AG04450 (cell line): Measurements from ENCODE around the gene TGOLN2. TPM values are rescaled to one million over a fixed set of nuclear protein-coding genes. Genes with fewer than 3 reads are reported as not detected.
"Not testable (repeated sequence)": the region's sequence is repeated elsewhere in the genome, so short reads cannot be mapped to it uniquely, and the experiment has no call there.

Experiments used
- CTCF ChIA-PET: fragments of 300-600, 350-600 bp; formaldehyde crosslinking; extraction: SDS; loops from one replicate; lab custom pipeline; 2022; ENCODE audit warnings: antibody characterized with exemption, inconsistent platforms; lab: Charles Lee
- POLR2A ChIA-PET: fragments of 350-600 bp; formaldehyde crosslinking; extraction: SDS; loops from one replicate; lab custom pipeline; 2021; ENCODE audit warnings: antibody characterized with exemption, inconsistent platforms; lab: Yijun Ruan, JAX
- DNase-seq: peaks from one replicate; pipeline ENCODE4 v3.0.0-alpha.2; 2011; ENCODE audit warnings: low read depth, low spot score
- H3K27ac ChIP-seq: one replicate; pipeline ENCODE4 v1.5.1; 2012; ENCODE audit warnings: low read depth, low read length, control low read depth
- H3K27me3 ChIP-seq: one replicate; pipeline ENCODE4 v1.6.0; 2012; ENCODE audit warnings: low read length; ENCODE audit not compliant: control insufficient read depth, insufficient read depth
- H3K4me3 ChIP-seq: 2 replicates; pipeline ENCODE4 v1.5.1; 2011; ENCODE audit warnings: mild to moderate bottlenecking, low read depth, low read length, control low read depth
- H3K9me3 ChIP-seq: 2 replicates; pipeline ENCODE4 v1.5.1; 2012; ENCODE audit warnings: low read length; ENCODE audit not compliant: control insufficient read depth, insufficient read depth
- CTCF ChIP-seq: IDR thresholded peaks from 2 replicates; pipeline ENCODE4 v1.5.1; 2011; ENCODE audit warnings: low read depth, low read length, control low read depth, inconsistent platforms
- polyA plus RNA-seq: library from polyadenylated mRNA; depleted of rRNA; stranded (reverse); fragments of >200 nt; gene quantifications from 2 replicates; pipeline ENCODE4 v1.2.3, GENCODE V29; 2011

TGOLN2 gene
- polyA plus RNA-seq, 1 experiment: 155 TPM

- Histone ChIP-seq H3K27me3 (no peaks in the 10 kb centered on the region), H3K9me3 (no peaks in the 10 kb centered on the region; the same call in 1 of the 2 replicates), H3K4me3 (peak overlapping the region; percentile 82), H3K27ac (no peak overlapping the region)
- POLR2A ChIA-PET: interaction anchor here (0.6 to 1.2 kb wide), 5 partner anchors 10 to 429 kb away, joined by 3 to 6 read pairs (median 3); partner anchors contain the start of gene MAT2A
- no peak for DNase-seq
- CTCF ChIA-PET: interaction anchor here (1.1 to 2.4 kb wide), 2 partner anchors 24 to 226 kb away, joined by 4 to 12 read pairs; no protein-coding TSS in a partner anchor
- TF ChIP-seq CTCF: no peak
Observed at GRCh38 chr2:85324639-85325465, 2.9 kb downstream of the TGOLN2 start.

DNA sequence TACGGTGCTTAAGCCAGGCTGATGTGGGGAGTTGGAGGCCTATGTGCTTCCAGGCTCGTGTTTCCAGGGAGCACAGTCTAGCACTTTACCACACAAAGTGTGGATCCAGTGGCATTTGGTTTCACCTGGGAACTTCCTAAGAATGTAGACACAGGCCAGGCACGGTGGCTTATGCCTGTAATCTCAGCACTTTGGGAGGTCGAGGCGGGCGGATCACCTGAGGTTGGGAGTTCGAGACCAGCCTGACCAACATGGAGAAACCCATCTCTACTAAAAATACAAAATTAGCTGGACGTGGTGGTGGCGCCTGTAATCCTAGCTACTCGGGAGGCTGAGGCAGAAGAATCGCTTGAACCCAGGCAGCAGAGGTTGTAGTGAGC lies 3.8 kb downstream of the TGOLN2 start:
- not testable (repeated sequence) for DNase-seq, H3K9me3 ChIP-seq, H3K4me3 ChIP-seq, H3K27me3 ChIP-seq, H3K27ac ChIP-seq
- ChIA-PET CTCF (interaction anchor here (2.4 kb wide), 1 partner anchor 227 kb away, joined by 12 read pairs; no protein-coding TSS in a partner anchor), POLR2A (interaction anchor here (0.6 to 1.2 kb wide), 3 partner anchors 11 to 429 kb away, joined by 3 to 6 read pairs (median 4); no protein-coding TSS in a partner anchor)

- Histone ChIP-seq H3K27ac (no peak overlapping the region), H3K27me3 (no peaks in the 10 kb centered on the region), H3K4me3 (no peak overlapping the region), H3K9me3 (no peaks in the 10 kb centered on the region; the same call in 1 of the 2 replicates)
- no peak for TF ChIP-seq CTCF
- POLR2A ChIA-PET: interaction anchor here (1.2 kb wide), 1 partner anchor 11 kb away, joined by 3 read pairs; no protein-coding TSS in a partner anchor
- no peak for DNase-seq
- CTCF ChIA-PET: interaction anchor here (2.4 kb wide), 1 partner anchor 228 kb away, joined by 12 read pairs; no protein-coding TSS in a partner anchor
Observed at GRCh38 chr2:85323351-85323987, 4.3 kb downstream of the TGOLN2 start.

GRCh38 chr2:85319796-85320195 lies 8.0 kb downstream of the TGOLN2 start:
- ChIA-PET CTCF (interaction anchor here (1.9 kb wide), 1 partner anchor 253 kb away, joined by 5 read pairs; no protein-coding TSS in a partner anchor), POLR2A (interaction anchor here (0.6 to 1.3 kb wide), 3 partner anchors 10 to 220 kb away, joined by 3 to 4 read pairs (median 3); partner anchors contain the start of genes ELMOD3 and RETSAT)
- Histone ChIP-seq H3K4me3 (no peak overlapping the region), H3K27me3 (no peaks in the 10 kb centered on the region), H3K27ac (no peak overlapping the region), H3K9me3 (no peaks in the 10 kb centered on the region; the same call in 1 of the 2 replicates)
- TF ChIP-seq CTCF: no peak
- no peak for DNase-seq
